ENCODE data around the gene BCORL1.

Gene BCORL1

DNA sequence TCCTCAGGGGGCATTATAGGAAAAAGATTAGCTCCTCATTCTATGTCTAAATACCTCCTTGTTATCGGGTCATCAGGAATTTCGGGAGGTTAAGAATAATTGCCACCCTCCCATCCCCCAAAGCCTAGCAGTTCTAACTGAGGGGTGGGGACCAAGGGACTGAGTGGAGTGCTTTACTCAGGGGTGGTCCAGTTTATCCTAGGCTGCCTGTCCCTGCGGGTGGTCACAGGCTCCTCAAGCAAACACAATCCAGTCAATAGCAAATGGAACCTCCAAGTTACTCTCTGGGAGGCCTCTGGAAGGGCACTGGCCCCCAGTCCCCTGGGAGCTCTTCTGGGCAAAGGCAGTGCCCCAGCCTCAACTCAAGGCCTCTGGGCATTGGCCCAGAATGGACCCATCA is 121.2 kb downstream of the BCORL1 start:
- DNase-seq, result no peak

GRCh38 chrX:130105244-130105643 is 122.8 kb downstream of the BCORL1 start:
- DNase-seq, result no peak

GRCh38 chrX:130106071-130106470 is 123.6 kb downstream of the BCORL1 start:
- no peak for DNase-seq

Data from activated naive CD4-positive, alpha-beta T cell treated with Interleukin-2 at 50 U/mL for 16 hours (primary cell).